HEK293 (cell line): ENCODE measurements around the gene ABCA7.
A peak's percentile ranks its signal among the peaks of the same experiment; 100 is the strongest.

ENCODE experiments used
- HIC1 ChIP-seq: fragments of 450-650 bp; formaldehyde crosslinking; IDR thresholded peaks from 2 replicates; pipeline ENCODE4 v1.5.1; 2016; ENCODE audit warnings: missing biosample characterization, missing genetic modification characterization
- OSR2 ChIP-seq: fragments of 450-650 bp; formaldehyde crosslinking; IDR thresholded peaks from 2 replicates; pipeline ENCODE4 v1.5.1; 2016; ENCODE audit warnings: missing biosample characterization, missing genetic modification characterization
- YY2 ChIP-seq: fragments of 450-650 bp; formaldehyde crosslinking; IDR thresholded peaks from 2 replicates; pipeline ENCODE4 v1.5.1; 2016; ENCODE audit warnings: missing biosample characterization, missing genetic modification characterization
- ZBTB1 ChIP-seq: fragments of 450-650 bp; formaldehyde crosslinking; IDR thresholded peaks from 2 replicates; pipeline ENCODE4 v1.5.1; 2016; ENCODE audit warnings: missing biosample characterization, missing genetic modification characterization
- ZBTB11 ChIP-seq: fragments of 450-650 bp; formaldehyde crosslinking; conservative IDR thresholded peaks from 2 replicates; pipeline ENCODE4 v1.5.1; 2016; ENCODE audit warnings: low read depth, missing biosample characterization, missing genetic modification characterization
- ZBTB48 ChIP-seq: fragments of 450-650 bp; formaldehyde crosslinking; IDR thresholded peaks from 2 replicates; pipeline ENCODE4 v1.5.1; 2016; ENCODE audit warnings: missing biosample characterization, missing genetic modification characterization
- ZBTB6 ChIP-seq: fragments of 450-650 bp; formaldehyde crosslinking; IDR thresholded peaks from 2 replicates; pipeline ENCODE4 v1.5.1; 2017; ENCODE audit warnings: missing biosample characterization, missing genetic modification characterization
- ZFP69B ChIP-seq: fragments of 450-650 bp; formaldehyde crosslinking; IDR thresholded peaks from 2 replicates; pipeline ENCODE4 v1.5.1; 2016; ENCODE audit warnings: missing biosample characterization, missing genetic modification characterization
- ZNF132 ChIP-seq: fragments of 450-650 bp; formaldehyde crosslinking; IDR thresholded peaks from 2 replicates; pipeline ENCODE4 v1.5.1; 2017; ENCODE audit warnings: missing biosample characterization, missing genetic modification characterization, borderline replicate concordance
- ZNF214 ChIP-seq: fragments of 450-650 bp; formaldehyde crosslinking; IDR thresholded peaks from 2 replicates; pipeline ENCODE4 v1.5.1; 2017; ENCODE audit warnings: missing biosample characterization, mild to moderate bottlenecking, missing genetic modification characterization, borderline replicate concordance
- ZNF248 ChIP-seq: fragments of 450-650 bp; formaldehyde crosslinking; IDR thresholded peaks from 2 replicates; pipeline ENCODE4 v1.5.1; 2017; ENCODE audit warnings: missing biosample characterization, missing genetic modification characterization
- ZNF311 ChIP-seq: fragments of 450-650 bp; formaldehyde crosslinking; IDR thresholded peaks from 2 replicates; pipeline ENCODE4 v1.5.1; 2017; ENCODE audit warnings: missing biosample characterization, missing genetic modification characterization, borderline replicate concordance
- ZNF488 ChIP-seq: fragments of 450-650 bp; formaldehyde crosslinking; IDR thresholded peaks from 2 replicates; pipeline ENCODE4 v1.5.1; 2016; ENCODE audit warnings: missing biosample characterization, missing genetic modification characterization
- ZNF513 ChIP-seq: fragments of 450-650 bp; IDR thresholded peaks from 2 replicates; pipeline ENCODE4 v1.5.1; 2018; ENCODE audit warnings: missing biosample characterization, missing genetic modification characterization
- ZNF623 ChIP-seq: fragments of 450-650 bp; formaldehyde crosslinking; IDR thresholded peaks from 2 replicates; pipeline ENCODE4 v1.5.1; 2016; ENCODE audit warnings: missing biosample characterization, missing genetic modification characterization
- ZNF626 ChIP-seq: fragments of 450-650 bp; sonication (Bioruptor Pico); formaldehyde crosslinking; IDR thresholded peaks from 2 replicates; pipeline ENCODE4 v1.5.1; 2018; ENCODE audit warnings: missing biosample characterization, missing genetic modification characterization, inconsistent platforms
- ZNF704 ChIP-seq: fragments of 450-650 bp; formaldehyde crosslinking; IDR thresholded peaks from 2 replicates; pipeline ENCODE4 v1.5.1; 2016; ENCODE audit warnings: missing biosample characterization, missing genetic modification characterization
- ZSCAN16 ChIP-seq: fragments of 450-650 bp; formaldehyde crosslinking; IDR thresholded peaks from 2 replicates; pipeline ENCODE4 v1.5.1; 2016; ENCODE audit warnings: missing biosample characterization, missing genetic modification characterization
- TF ChIP-seq, protein P1 (sequence below): fragments of 450-650 bp; formaldehyde crosslinking; IDR thresholded peaks from 2 replicates; pipeline ENCODE4 v1.5.1; 2016; ENCODE audit warnings: missing biosample characterization, missing genetic modification characterization, low read depth
- TF ChIP-seq, protein P2 (sequence below): fragments of 450-650 bp; formaldehyde crosslinking; IDR thresholded peaks from 2 replicates; pipeline ENCODE4 v1.5.1; 2016; ENCODE audit warnings: missing biosample characterization, missing genetic modification characterization

The ABCA7 gene

GRCh38 chr19:1094978-1095701 lies 55.2 kb downstream of the ABCA7 start, which contains the start of gene POLR2E (continued):
- TF ChIP-seq ZBTB6 (tag by site-specific recombination) (no peak), HIC1 (tag by site-specific recombination) (no peak), ZNF488 (tag by site-specific recombination) (no peak), ZNF132 (tag by site-specific recombination) (no peak), ZBTB48 (no peak), ZNF623 (tag by site-specific recombination) (no peak), ZNF704 (tag by site-specific recombination) (no peak), ZNF311 (no peak), ZNF248 (no peak), ZNF626 (tag by site-specific recombination) (no peak), ZFP69B (tag by site-specific recombination) (no peak), ZBTB1 (tag by site-specific recombination) (no peak), ZNF513 (no peak), ZBTB11 (tag by site-specific recombination) (no peak), OSR2 (tag by site-specific recombination) (no peak), ZNF214 (tag by site-specific recombination) (no peak), YY2 (peak; percentile 87), ZSCAN16 (tag by site-specific recombination) (no peak)
- TF ChIP-seq, protein P1, sequence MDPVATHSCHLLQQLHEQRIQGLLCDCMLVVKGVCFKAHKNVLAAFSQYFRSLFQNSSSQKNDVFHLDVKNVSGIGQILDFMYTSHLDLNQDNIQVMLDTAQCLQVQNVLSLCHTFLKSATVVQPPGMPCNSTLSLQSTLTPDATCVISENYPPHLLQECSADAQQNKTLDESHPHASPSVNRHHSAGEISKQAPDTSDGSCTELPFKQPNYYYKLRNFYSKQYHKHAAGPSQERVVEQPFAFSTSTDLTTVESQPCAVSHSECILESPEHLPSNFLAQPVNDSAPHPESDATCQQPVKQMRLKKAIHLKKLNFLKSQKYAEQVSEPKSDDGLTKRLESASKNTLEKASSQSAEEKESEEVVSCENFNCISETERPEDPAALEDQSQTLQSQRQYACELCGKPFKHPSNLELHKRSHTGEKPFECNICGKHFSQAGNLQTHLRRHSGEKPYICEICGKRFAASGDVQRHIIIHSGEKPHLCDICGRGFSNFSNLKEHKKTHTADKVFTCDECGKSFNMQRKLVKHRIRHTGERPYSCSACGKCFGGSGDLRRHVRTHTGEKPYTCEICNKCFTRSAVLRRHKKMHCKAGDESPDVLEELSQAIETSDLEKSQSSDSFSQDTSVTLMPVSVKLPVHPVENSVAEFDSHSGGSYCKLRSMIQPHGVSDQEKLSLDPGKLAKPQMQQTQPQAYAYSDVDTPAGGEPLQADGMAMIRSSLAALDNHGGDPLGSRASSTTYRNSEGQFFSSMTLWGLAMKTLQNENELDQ (tag by site-specific recombination), result no peak
- TF ChIP-seq, protein P2, sequence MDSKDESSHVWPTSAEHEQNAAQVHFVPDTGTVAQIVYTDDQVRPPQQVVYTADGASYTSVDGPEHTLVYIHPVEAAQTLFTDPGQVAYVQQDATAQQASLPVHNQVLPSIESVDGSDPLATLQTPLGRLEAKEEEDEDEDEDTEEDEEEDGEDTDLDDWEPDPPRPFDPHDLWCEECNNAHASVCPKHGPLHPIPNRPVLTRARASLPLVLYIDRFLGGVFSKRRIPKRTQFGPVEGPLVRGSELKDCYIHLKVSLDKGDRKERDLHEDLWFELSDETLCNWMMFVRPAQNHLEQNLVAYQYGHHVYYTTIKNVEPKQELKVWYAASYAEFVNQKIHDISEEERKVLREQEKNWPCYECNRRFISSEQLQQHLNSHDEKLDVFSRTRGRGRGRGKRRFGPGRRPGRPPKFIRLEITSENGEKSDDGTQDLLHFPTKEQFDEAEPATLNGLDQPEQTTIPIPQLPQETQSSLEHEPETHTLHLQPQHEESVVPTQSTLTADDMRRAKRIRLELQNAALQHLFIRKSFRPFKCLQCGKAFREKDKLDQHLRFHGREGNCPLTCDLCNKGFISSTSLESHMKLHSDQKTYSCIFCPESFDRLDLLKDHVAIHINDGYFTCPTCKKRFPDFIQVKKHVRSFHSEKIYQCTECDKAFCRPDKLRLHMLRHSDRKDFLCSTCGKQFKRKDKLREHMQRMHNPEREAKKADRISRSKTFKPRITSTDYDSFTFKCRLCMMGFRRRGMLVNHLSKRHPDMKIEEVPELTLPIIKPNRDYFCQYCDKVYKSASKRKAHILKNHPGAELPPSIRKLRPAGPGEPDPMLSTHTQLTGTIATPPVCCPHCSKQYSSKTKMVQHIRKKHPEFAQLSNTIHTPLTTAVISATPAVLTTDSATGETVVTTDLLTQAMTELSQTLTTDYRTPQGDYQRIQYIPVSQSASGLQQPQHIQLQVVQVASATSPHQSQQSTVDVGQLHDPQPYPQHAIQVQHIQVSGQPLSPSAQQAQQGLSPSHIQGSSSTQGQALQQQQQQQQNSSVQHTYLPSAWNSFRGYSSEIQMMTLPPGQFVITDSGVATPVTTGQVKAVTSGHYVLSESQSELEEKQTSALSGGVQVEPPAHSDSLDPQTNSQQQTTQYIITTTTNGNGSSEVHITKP (tag by site-specific recombination), result peak; percentile 70
